HG03342 (cell line): ENCODE measurements around the gene RUSC2.
"Not testable (repeated sequence)": the region's sequence is repeated elsewhere in the genome, so short reads cannot be mapped to it uniquely, and the experiment has no call there.

Experiments
- ATAC-seq: cut with Tn5 transposase; IDR thresholded peaks from one replicate; pipeline ENCODE4 v1.9.1; 2021; ENCODE audit warnings: mild to moderate bottlenecking, moderate library complexity; ENCODE audit not compliant: unreplicated experiment

The RUSC2 gene

GRCh38 chr9:35522187-35522586, 32.3 kb downstream of the RUSC2 start:
- ATAC-seq: no peak

- ATAC-seq: no peak
Measured at GRCh38 chr9:35522700-35523099, 32.8 kb downstream of the RUSC2 start.

GRCh38 chr9:35523556-35523955, 33.6 kb downstream of the RUSC2 start:
- ATAC-seq: not testable (repeated sequence)

GRCh38 chr9:35526087-35526801, 36.3 kb downstream of the RUSC2 start:
- ATAC-seq: no peak

- ATAC-seq: no peak
Measured at GRCh38 chr9:35529161-35529823, 39.4 kb downstream of the RUSC2 start.

- no peak for ATAC-seq
Measured at GRCh38 chr9:35533398-35533797, 43.5 kb downstream of the RUSC2 start.

GRCh38 chr9:35534921-35535320, 45.0 kb downstream of the RUSC2 start:
- ATAC-seq: not testable (repeated sequence)

- ATAC-seq: no peak
Measured at GRCh38 chr9:35537913-35538312, 48.0 kb downstream of the RUSC2 start.

GRCh38 chr9:35538361-35539234, 48.7 kb downstream of the RUSC2 start:
- ATAC-seq: no peak
